Liver (tissue), 9 donors: Measurements from ENCODE around the gene PRR11. TPM values are rescaled to one million over a fixed set of nuclear protein-coding genes. Genes with fewer than 3 reads are reported as not detected.
"Not testable (repeated sequence)": the region's sequence is repeated elsewhere in the genome, so short reads cannot be mapped to it uniquely, and the experiment has no call there.

Experiments used
- DNase-seq: peaks from one replicate; pipeline ENCODE4 v3.0.0-alpha.2; 2017; ENCODE audit warnings: low spot score
- H3K27ac ChIP-seq, 2 donors: one replicate each; pipeline ENCODE4 v1.7.0; 2013; ENCODE audit warnings: inconsistent platforms in 2 of 2, low read length in 2 of 2, control low read depth in 1 of 2, low read depth in 1 of 2, mild to moderate bottlenecking in 1 of 2
- H3K27me3 ChIP-seq, 4 donors: one replicate each; pipeline versions ENCODE4 v1.6.1 to v1.7.0; 2013; ENCODE audit warnings: low read length in 3 of 4, inconsistent platforms in 1 of 4, mild to moderate bottlenecking in 1 of 4, moderate library complexity in 1 of 4; ENCODE audit not compliant: control insufficient read depth in 4 of 4, insufficient read depth in 4 of 4
- H3K36me3 ChIP-seq, 4 donors: one replicate each; pipeline versions ENCODE4 v1.6.1 to v1.7.0; 2013; ENCODE audit warnings: low read length in 3 of 4, mild to moderate bottlenecking in 3 of 4, low read depth in 1 of 4, moderate library complexity in 1 of 4; ENCODE audit not compliant: control insufficient read depth in 4 of 4, insufficient read depth in 3 of 4
- H3K4me1 ChIP-seq, 4 donors: one replicate each; pipeline versions ENCODE4 v1.6.1 to v1.7.0; 2013; ENCODE audit warnings: low read length in 3 of 4, mild to moderate bottlenecking in 3 of 4, moderate library complexity in 1 of 4; ENCODE audit not compliant: control insufficient read depth in 4 of 4, insufficient read depth in 4 of 4
- H3K4me3 ChIP-seq, 3 donors: one replicate each; pipeline versions ENCODE4 v1.6.1 to v1.7.0; 2013; ENCODE audit warnings: low read length in 3 of 3, control low read depth in 1 of 3, low read depth in 1 of 3, mild to moderate bottlenecking in 1 of 3
- H3K9ac ChIP-seq, 2 donors: one replicate each; pipeline ENCODE4 v1.7.0; 2013; ENCODE audit warnings: low read length in 2 of 2, mild to moderate bottlenecking in 2 of 2, moderate library complexity in 2 of 2, control low read depth in 1 of 2, low read depth in 1 of 2
- H3K9me3 ChIP-seq, 4 donors: one replicate each; pipeline versions ENCODE4 v1.6.1 to v1.7.0; 2013; ENCODE audit warnings: low read length in 3 of 4; ENCODE audit not compliant: control insufficient read depth in 4 of 4
- ATF3 ChIP-seq: IDR thresholded peaks from 2 replicates; pipeline ENCODE4 v1.6.1; 2016; ENCODE audit warnings: antibody characterized with exemption
- CTCF ChIP-seq: fragments of 150-350 bp; IDR thresholded peaks from 2 replicates; pipeline ENCODE4 v1.5.1; 2017; ENCODE audit warnings: improper control_type of control experiment, low read depth, low read length; ENCODE audit not compliant: missing input control
- EGR1 ChIP-seq, 2 donors: IDR thresholded peaks; 2 replicates each; pipeline ENCODE4 v1.6.1; 2016 to 2018; ENCODE audit warnings: antibody characterized with exemption in 2 of 2, low read depth in 2 of 2
- FOXA1 ChIP-seq: IDR thresholded peaks from 2 replicates; pipeline ENCODE4 v1.6.1; 2016; ENCODE audit warnings: antibody characterized with exemption
- FOXA2 ChIP-seq: IDR thresholded peaks from 2 replicates; pipeline ENCODE4 v1.6.1; 2016; ENCODE audit warnings: antibody characterized with exemption
- GABPA ChIP-seq, 2 donors: IDR thresholded peaks in 1 of 2; conservative IDR thresholded peaks in 1 of 2; 2 replicates each; pipeline ENCODE4 v1.6.1; 2016; ENCODE audit warnings: antibody characterized with exemption in 2 of 2, mild to moderate bottlenecking in 1 of 2, moderate library complexity in 1 of 2
- HNF4A ChIP-seq, 2 donors: conservative IDR thresholded peaks; 2 replicates each; pipeline ENCODE4 v1.6.1; 2016; ENCODE audit warnings: antibody characterized with exemption in 2 of 2, mild to moderate bottlenecking in 2 of 2
- HNF4G ChIP-seq: IDR thresholded peaks from 2 replicates; pipeline ENCODE4 v1.6.1; 2016; ENCODE audit warnings: antibody characterized with exemption
- MAX ChIP-seq: IDR thresholded peaks from 2 replicates; pipeline ENCODE4 v1.6.1; 2016; ENCODE audit warnings: antibody characterized with exemption
- NR2F2 ChIP-seq: IDR thresholded peaks from 2 replicates; pipeline ENCODE4 v1.6.1; 2016; ENCODE audit warnings: antibody characterized with exemption
- RAD21 ChIP-seq, 2 donors: IDR thresholded peaks; 2 replicates each; pipeline ENCODE4 v1.6.1; 2016; ENCODE audit warnings: antibody characterized with exemption in 2 of 2, mild to moderate bottlenecking in 2 of 2
- RXRA ChIP-seq, 2 donors: IDR thresholded peaks; 2 replicates each; pipeline ENCODE4 v1.6.1; 2017 to 2018; ENCODE audit warnings: antibody characterized with exemption in 2 of 2, mild to moderate bottlenecking in 1 of 2
- SP1 ChIP-seq: IDR thresholded peaks from 2 replicates; pipeline ENCODE4 v1.6.1; 2018; ENCODE audit warnings: antibody characterized with exemption, mild to moderate bottlenecking
- TAF1 ChIP-seq: conservative IDR thresholded peaks from 2 replicates; pipeline ENCODE4 v1.6.1; 2016; ENCODE audit warnings: antibody characterized with exemption, mild to moderate bottlenecking
- YY1 ChIP-seq: IDR thresholded peaks from 2 replicates; pipeline ENCODE4 v1.6.1; 2016; ENCODE audit warnings: antibody characterized with exemption, mild to moderate bottlenecking
- ZBTB33 ChIP-seq: IDR thresholded peaks from 2 replicates; pipeline ENCODE4 v1.6.1; 2016; ENCODE audit warnings: antibody characterized with exemption
- WGBS: extraction: QIAGEN DNeasy Blood & Tissue Kit; methylation state at CpG from one replicate; pipeline ENCODE4 v1.1.7; 2013; 5-methylcytosine and 5-hydroxymethylcytosine counted together
- polyA plus RNA-seq, 2 donors: library from polyadenylated mRNA; stranded (reverse) in 1 of 2; unstranded in 1 of 2; fragments of 200-250 nt in 1 of 2; fragments of >200 nt in 1 of 2; fragmentation: Nextera tagmentation in 1 of 2; extraction: Ambion mirVana in 1 of 2; gene quantifications; one replicate each; pipeline versions ENCODE4 v1.2.1 to v1.2.3, GENCODE V29; 2013 to 2015
- total RNA-seq, 2 donors: library from RNA; depleted of rRNA; stranded (reverse); fragments of >200 nt; gene quantifications; one replicate each; pipeline ENCODE4 v1.2.3, GENCODE V29; 2014
- donor health status: healthy.
- donor health status: healthy.
- donor health status: healthy.
- donor health status: healthy.
- donor health status: healthy.

PRR11 gene
- total and polyA plus RNA-seq, 4 donors, result 0.17 to 17.7 (median 0.95) TPM

- DNase-seq, result peak; percentile 49
Observed at GRCh38 chr17:59221159-59221847, 65.8 kb downstream of the PRR11 start.

GRCh38 chr17:59223813-59224212 lies 68.3 kb downstream of the PRR11 start:
- Histone ChIP-seq H3K9me3 (no peaks in the 10 kb centered on the region), H3K4me1 (peaks cover 2 to 14% (median 11%) of the 10 kb centered on the region in 4 donors), H3K9ac (no peak overlapping the region), H3K27ac (no peak overlapping the region), H3K27me3 (no peaks in the 10 kb centered on the region), H3K36me3 (no peaks in the 10 kb centered on the region), H3K4me3 (no peak overlapping the region)
- no peak for DNase-seq
- TF ChIP-seq RXRA (IDR thresholded peaks at IDR 0.05) (no peak), HNF4A (conservative IDR thresholded peaks at IDR 0.05) (no peak), MAX (no peak), ATF3 (no peak), FOXA1 (no peak), HNF4G (no peak), ZBTB33 (no peak), YY1 (no peak), NR2F2 (no peak), EGR1 (IDR thresholded peaks at IDR 0.05; ENCODE audit: low read depth in 2 of 2) (no peak), FOXA2 (no peak)
- WGBS, result 96% methylated on average over 7 of the region's 7 CpGs

More at GRCh38 chr17:59221159-59221847, 65.8 kb downstream of the PRR11 start:
- Histone ChIP-seq H3K4me1 (peaks cover 2 to 14% (median 11%) of the 10 kb centered on the region in 4 donors), H3K27me3 (no peaks in the 10 kb centered on the region), H3K4me3 (peak overlapping the region; percentile 50 to 95 (median 79)), H3K9ac (peak overlapping the region; percentile 74 to 84), H3K9me3 (no peaks in the 10 kb centered on the region), H3K36me3 (no peaks in the 10 kb centered on the region), H3K27ac (no peak overlapping the region)
- 10% methylated on average over 17 of the region's 17 CpGs for WGBS
- TF ChIP-seq SP1 (no peak), HNF4A (conservative IDR thresholded peaks at IDR 0.05) (no peak), CTCF (no peak), NR2F2 (no peak), FOXA1 (no peak), YY1 (no peak), EGR1 (IDR thresholded peaks at IDR 0.05; ENCODE audit: low read depth in 2 of 2) (no peak), RXRA (IDR thresholded peaks at IDR 0.05) (no peak), RAD21 (IDR thresholded peaks at IDR 0.05) (no peak), TAF1 (no peak), MAX (no peak), ZBTB33 (no peak), GABPA (IDR thresholded peaks at IDR 0.05 in 1 of 2, conservative IDR thresholded peaks at IDR 0.05 in 1 of 2) (no peak), ATF3 (no peak)

- H3K4me3 ChIP-seq, H3K27ac ChIP-seq, DNase-seq, H3K9ac ChIP-seq, H3K4me1 ChIP-seq, H3K27me3 ChIP-seq, H3K9me3 ChIP-seq, H3K36me3 ChIP-seq: not testable (repeated sequence)
- WGBS, result 95% methylated on average over 1 of the region's 1 CpG
Observed at GRCh38 chr17:59228588-59228987, 73.0 kb downstream of the PRR11 start.
